ENCODE data around the gene TP63. TPM values are rescaled to one million over a fixed set of nuclear protein-coding genes. Genes with fewer than 3 reads are reported as not detected.

TP63 gene
- 0.12 TPM in 1 of 2 replicates, not detected in the other for polyA plus RNA-seq
- not detected in 2 replicates for polyA minus RNA-seq

DNA sequence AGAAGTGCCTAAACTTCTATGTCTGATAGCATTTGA is at the start of gene TP63:
TSS of gene TP63 (plus strand) at position 17 of the 36 bp plus-strand sequence. CDS start 127 bp downstream, outside the sequence.
- Histone ChIP-seq H3K27me3 (ENCODE audit: insufficient read depth, low read depth, low read length) (no peaks in the 10 kb centered on the region), H4K20me1 (ENCODE audit: insufficient read depth) (no peaks in the 10 kb centered on the region), H3K79me2 (replicated peaks; ENCODE audit: insufficient read depth, low read length) (no peaks in the 10 kb centered on the region), H3K9me2 (ENCODE audit: insufficient read depth, low read length) (no peaks in the 10 kb centered on the region), H3K9me3 (ENCODE audit: low read length) (no peaks in the 10 kb centered on the region), H3K27ac (ENCODE audit: low read length) (no peak within 1 kb of the TSS), H3K36me3 (ENCODE audit: insufficient read depth, low read length) (no peaks in the 10 kb centered on the region), H3F3A (ENCODE audit: insufficient read depth, low read length, poor library complexity, severe bottlenecking) (no peaks in the 10 kb centered on the region), H3K4me3 (ENCODE audit: low read length) (no peak within 1 kb of the TSS), H3K9ac (ENCODE audit: low read length) (no peak within 1 kb of the TSS), H3K4me2 (ENCODE audit: low read length) (no peak within 1 kb of the TSS), H2AFZ (ENCODE audit: low read depth, low read length) (no peak within 1 kb of the TSS)
- no peak for TF ChIP-seq EP300 (conservative IDR thresholded peaks at IDR 0.05; ENCODE audit: poor library complexity, severe bottlenecking)
- TF ChIP-seq, protein P1, sequence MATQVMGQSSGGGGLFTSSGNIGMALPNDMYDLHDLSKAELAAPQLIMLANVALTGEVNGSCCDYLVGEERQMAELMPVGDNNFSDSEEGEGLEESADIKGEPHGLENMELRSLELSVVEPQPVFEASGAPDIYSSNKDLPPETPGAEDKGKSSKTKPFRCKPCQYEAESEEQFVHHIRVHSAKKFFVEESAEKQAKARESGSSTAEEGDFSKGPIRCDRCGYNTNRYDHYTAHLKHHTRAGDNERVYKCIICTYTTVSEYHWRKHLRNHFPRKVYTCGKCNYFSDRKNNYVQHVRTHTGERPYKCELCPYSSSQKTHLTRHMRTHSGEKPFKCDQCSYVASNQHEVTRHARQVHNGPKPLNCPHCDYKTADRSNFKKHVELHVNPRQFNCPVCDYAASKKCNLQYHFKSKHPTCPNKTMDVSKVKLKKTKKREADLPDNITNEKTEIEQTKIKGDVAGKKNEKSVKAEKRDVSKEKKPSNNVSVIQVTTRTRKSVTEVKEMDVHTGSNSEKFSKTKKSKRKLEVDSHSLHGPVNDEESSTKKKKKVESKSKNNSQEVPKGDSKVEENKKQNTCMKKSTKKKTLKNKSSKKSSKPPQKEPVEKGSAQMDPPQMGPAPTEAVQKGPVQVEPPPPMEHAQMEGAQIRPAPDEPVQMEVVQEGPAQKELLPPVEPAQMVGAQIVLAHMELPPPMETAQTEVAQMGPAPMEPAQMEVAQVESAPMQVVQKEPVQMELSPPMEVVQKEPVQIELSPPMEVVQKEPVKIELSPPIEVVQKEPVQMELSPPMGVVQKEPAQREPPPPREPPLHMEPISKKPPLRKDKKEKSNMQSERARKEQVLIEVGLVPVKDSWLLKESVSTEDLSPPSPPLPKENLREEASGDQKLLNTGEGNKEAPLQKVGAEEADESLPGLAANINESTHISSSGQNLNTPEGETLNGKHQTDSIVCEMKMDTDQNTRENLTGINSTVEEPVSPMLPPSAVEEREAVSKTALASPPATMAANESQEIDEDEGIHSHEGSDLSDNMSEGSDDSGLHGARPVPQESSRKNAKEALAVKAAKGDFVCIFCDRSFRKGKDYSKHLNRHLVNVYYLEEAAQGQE (IDR thresholded peaks at IDR 0.05; ENCODE audit: borderline replicate concordance) = no peak
- no peak for TF ChIP-seq TAF1 (IDR thresholded peaks at IDR 0.05; ENCODE audit: low read depth)
- TF ChIP-seq SMC3 (conservative IDR thresholded peaks at IDR 0.05; ENCODE audit: poor library complexity) = no peak
- TF ChIP-seq RAD21 (conservative IDR thresholded peaks at IDR 0.05) = no peak
- TF ChIP-seq, protein P2, sequence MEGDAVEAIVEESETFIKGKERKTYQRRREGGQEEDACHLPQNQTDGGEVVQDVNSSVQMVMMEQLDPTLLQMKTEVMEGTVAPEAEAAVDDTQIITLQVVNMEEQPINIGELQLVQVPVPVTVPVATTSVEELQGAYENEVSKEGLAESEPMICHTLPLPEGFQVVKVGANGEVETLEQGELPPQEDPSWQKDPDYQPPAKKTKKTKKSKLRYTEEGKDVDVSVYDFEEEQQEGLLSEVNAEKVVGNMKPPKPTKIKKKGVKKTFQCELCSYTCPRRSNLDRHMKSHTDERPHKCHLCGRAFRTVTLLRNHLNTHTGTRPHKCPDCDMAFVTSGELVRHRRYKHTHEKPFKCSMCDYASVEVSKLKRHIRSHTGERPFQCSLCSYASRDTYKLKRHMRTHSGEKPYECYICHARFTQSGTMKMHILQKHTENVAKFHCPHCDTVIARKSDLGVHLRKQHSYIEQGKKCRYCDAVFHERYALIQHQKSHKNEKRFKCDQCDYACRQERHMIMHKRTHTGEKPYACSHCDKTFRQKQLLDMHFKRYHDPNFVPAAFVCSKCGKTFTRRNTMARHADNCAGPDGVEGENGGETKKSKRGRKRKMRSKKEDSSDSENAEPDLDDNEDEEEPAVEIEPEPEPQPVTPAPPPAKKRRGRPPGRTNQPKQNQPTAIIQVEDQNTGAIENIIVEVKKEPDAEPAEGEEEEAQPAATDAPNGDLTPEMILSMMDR (IDR thresholded peaks at IDR 0.05; ENCODE audit: poor library complexity, severe bottlenecking) = no peak
- no peak for TF ChIP-seq MXI1 (conservative IDR thresholded peaks at IDR 0.05; ENCODE audit: poor library complexity, severe bottlenecking)
- TF ChIP-seq POLR2AphosphoS5 (IDR thresholded peaks at IDR 0.05) = no peak
- TF ChIP-seq EZH2 (IDR thresholded peaks at IDR 0.05; ENCODE audit: borderline replicate concordance, insufficient read depth, low read length, poor library complexity, severe bottlenecking) = no peak

DNA sequence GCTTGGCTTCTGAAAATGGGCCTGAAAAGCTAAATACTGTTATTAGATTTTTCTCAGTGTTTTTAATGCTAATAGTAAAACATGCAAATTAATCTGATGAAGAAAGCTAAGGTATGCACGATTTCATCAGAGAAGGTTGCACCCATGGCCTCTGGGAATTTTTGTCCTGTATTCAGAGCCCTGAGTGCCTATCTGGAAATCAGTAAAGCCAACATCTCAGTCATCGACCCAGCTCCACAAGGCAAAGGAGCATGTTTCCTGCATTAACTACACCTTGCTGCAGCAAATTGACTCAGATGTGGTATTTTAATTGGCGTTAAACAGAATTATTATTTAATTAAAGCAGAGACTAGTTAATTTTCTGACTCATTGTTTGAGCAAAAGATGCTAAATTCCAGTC is 49.0 kb upstream of the TP63 start:
- Histone ChIP-seq H3K27me3 (ENCODE audit: insufficient read depth, low read depth, low read length) (no peaks in the 10 kb centered on the region), H3F3A (ENCODE audit: insufficient read depth, low read length, poor library complexity, severe bottlenecking) (no peaks in the 10 kb centered on the region)
- no peak for TF ChIP-seq EZH2 (IDR thresholded peaks at IDR 0.05; ENCODE audit: borderline replicate concordance, insufficient read depth, low read length, poor library complexity, severe bottlenecking)
- TF ChIP-seq SMC3 (conservative IDR thresholded peaks at IDR 0.05; ENCODE audit: poor library complexity) = no peak
- TF ChIP-seq, protein P1 (IDR thresholded peaks at IDR 0.05; ENCODE audit: borderline replicate concordance) = no peak
- TF ChIP-seq POLR2AphosphoS5 (IDR thresholded peaks at IDR 0.05) = no peak

More for the DNA sequence above, 49.0 kb upstream of the TP63 start:
- no peak overlapping the region for H3K9ac ChIP-seq (ENCODE audit: low read length)
- H3K36me3 ChIP-seq (ENCODE audit: insufficient read depth, low read length) = no peaks in the 10 kb centered on the region
- H3K79me2 ChIP-seq (replicated peaks; ENCODE audit: insufficient read depth, low read length) = no peaks in the 10 kb centered on the region
- H2AFZ ChIP-seq (ENCODE audit: low read depth, low read length) = no peak overlapping the region
- no peaks in the 10 kb centered on the region for H4K20me1 ChIP-seq (ENCODE audit: insufficient read depth)
- H3K9me3 ChIP-seq (ENCODE audit: low read length) = no peaks in the 10 kb centered on the region
- H3K4me3 ChIP-seq (ENCODE audit: low read length) = no peak overlapping the region
- H3K4me2 ChIP-seq (ENCODE audit: low read length) = no peak overlapping the region
- no peaks in the 10 kb centered on the region for H3K9me2 ChIP-seq (ENCODE audit: insufficient read depth, low read length)
- no peak overlapping the region for H3K27ac ChIP-seq (ENCODE audit: low read length)
